HCT116 (cell line): ENCODE data around the gene BRD2. TPM values are rescaled to one million over a fixed set of nuclear protein-coding genes. Genes with fewer than 3 reads are reported as not detected.

ENCODE experiments used
- ATAC-seq: fragments of 200-7000 bp; cut with Tn5 transposase; 2 replicates; pipeline ENCODE4 v1.9.1; 2020; ENCODE audit warnings: mild to moderate bottlenecking, moderate library complexity
- Bru-seq: library from RNA; stranded (reverse); fragments of 400-500 nt; gene quantifications from one replicate; lab custom pipeline; 2021; lab: Mats Ljungman, UMichigan
- BruChase-seq, 2 experiments: library from RNA; stranded (reverse); fragments of 400-500 nt; gene quantifications; one replicate each; lab custom pipeline; 2021; lab: Mats Ljungman, UMichigan
- BruUV-seq: library from RNA; stranded (reverse); fragments of 400-500 nt; replicated peaks from 2 replicates; lab custom pipeline; 2021; lab: Mats Ljungman, UMichigan
- CTCF ChIA-PET: fragments of 300-600 bp; sonication (Branson Sonifier 250); formaldehyde crosslinking; loops from one replicate; lab custom pipeline; 2021; ENCODE audit warnings: antibody characterized with exemption; lab: Charles Lee
- POLR2A ChIA-PET: fragments of 300-600, 350-600 bp; sonication (Branson Sonifier 250); formaldehyde crosslinking; loops from one replicate; lab custom pipeline; 2021; ENCODE audit warnings: antibody characterized with exemption; lab: Charles Lee
- RAD21 ChIA-PET, 2 experiments: fragments of 300-600 bp; sonication (Branson Sonifier 250); formaldehyde crosslinking; loops; one replicate each; lab custom pipeline; 2023; ENCODE audit warnings: low total read pairs in 2 of 2; ENCODE audit not compliant: uncharacterized antibody in 2 of 2, unreplicated experiment in 2 of 2, low non-redundant PET in 1 of 2; lab: Charles Lee
- DNase-seq: peaks from one replicate; pipeline ENCODE4 v3.0.0-alpha.2; 2010; ENCODE audit warnings: low read depth, low spot score
- H2AFZ ChIP-seq: fragments of 200-600 bp; shearing (Covaris generic), sonication (generic); 2 replicates; pipeline ENCODE4 v1.6.1; 2017; ENCODE audit warnings: low read depth, mixed run types, mixed read lengths, antibody characterized with exemption, low read length; ENCODE audit not compliant: poor library complexity, severe bottlenecking
- H3K27ac ChIP-seq: 2 replicates; pipeline ENCODE4 v1.5.1; 2012; ENCODE audit warnings: low read depth, low read length
- H3K27me3 ChIP-seq: fragments of 200-600 bp; sonication (generic); 2 replicates; pipeline ENCODE4 v1.6.1; 2016; ENCODE audit warnings: mixed run types, low read length, mixed read lengths; ENCODE audit not compliant: insufficient read depth
- H3K36me3 ChIP-seq, 2 experiments: fragments of 200-500 bp in 1 of 2; fragments of 200-600 bp in 1 of 2; sonication (Bioruptor generic) in 1 of 2; sonication (generic) in 1 of 2; 2 replicates each; pipeline versions ENCODE4 v1.5.1 to v1.6.1; 2014 to 2016; ENCODE audit warnings: low read length in 2 of 2, inconsistent platforms in 1 of 2, mixed read lengths in 1 of 2, mixed run types in 1 of 2; ENCODE audit not compliant: insufficient read depth in 2 of 2, control insufficient read depth in 1 of 2
- H3K4me1 ChIP-seq, 2 experiments: fragments of 200-600 bp in 1 of 2; sonication (generic) in 1 of 2; 2 replicates each; pipeline versions ENCODE4 v1.5.1 to v1.6.1; 2012 to 2017; ENCODE audit warnings: low read length in 2 of 2, inconsistent platforms in 1 of 2, mild to moderate bottlenecking in 1 of 2, mixed read lengths in 1 of 2, mixed run types in 1 of 2, moderate library complexity in 1 of 2; ENCODE audit not compliant: insufficient read depth in 2 of 2, control insufficient read depth in 1 of 2
- H3K4me2 ChIP-seq: fragments of 200-600 bp; sonication (generic); 2 replicates; pipeline ENCODE4 v1.6.1; 2017; ENCODE audit warnings: mixed run types, low read length, mixed read lengths
- H3K4me3 ChIP-seq, 2 experiments: fragments of 200-600 bp in 1 of 2; sonication (generic) in 1 of 2; replicated peaks in 1 of 2; 2 replicates each; pipeline ENCODE4 v1.5.1; 2011 to 2016; ENCODE audit warnings: low read length in 2 of 2, control low read depth in 1 of 2, low read depth in 1 of 2, mild to moderate bottlenecking in 1 of 2, mixed read lengths in 1 of 2, mixed run types in 1 of 2
- H3K79me2 ChIP-seq: fragments of 200-600 bp; sonication (generic); 2 replicates; pipeline ENCODE4 v1.6.1; 2017; ENCODE audit warnings: mild to moderate bottlenecking, mixed run types, low read length, moderate library complexity, mixed read lengths; ENCODE audit not compliant: insufficient read depth
- H3K9ac ChIP-seq: fragments of 200-600 bp; sonication (generic); 2 replicates; pipeline ENCODE4 v1.6.1; 2016; ENCODE audit warnings: low read length, mixed read lengths
- H3K9me2 ChIP-seq: fragments of 200-600 bp; sonication (generic), shearing (Covaris generic); 2 replicates; pipeline ENCODE4 v1.6.1; 2017; ENCODE audit warnings: mixed run types, mild to moderate bottlenecking, moderate library complexity; ENCODE audit not compliant: insufficient read depth
- H3K9me3 ChIP-seq, 2 experiments: fragments of 200-500 bp in 1 of 2; fragments of 200-600 bp in 1 of 2; sonication (Bioruptor generic) in 1 of 2; sonication (generic) in 1 of 2; 2 replicates each; pipeline ENCODE4 v1.6.1; 2014 to 2017; ENCODE audit warnings: low read length in 2 of 2, mixed read lengths in 2 of 2, inconsistent platforms in 1 of 2, low read depth in 1 of 2, mild to moderate bottlenecking in 1 of 2, mixed run types in 1 of 2, moderate library complexity in 1 of 2; ENCODE audit not compliant: control insufficient read depth in 1 of 2, insufficient read depth in 1 of 2
- H4K20me1 ChIP-seq: fragments of 200-600 bp; sonication (generic), shearing (Covaris generic); 2 replicates; pipeline ENCODE4 v1.6.1; 2017; ENCODE audit warnings: mixed run types, mild to moderate bottlenecking, moderate library complexity; ENCODE audit not compliant: insufficient read depth
- MAX ChIP-seq: IDR thresholded peaks from 2 replicates; pipeline ENCODE4 v1.6.1; 2012
- POLR2A ChIP-seq: IDR thresholded peaks from 2 replicates; pipeline ENCODE4 v1.7.0; 2011; ENCODE audit warnings: borderline replicate concordance; ENCODE audit not compliant: insufficient read depth, insufficient read length; ENCODE audit errors: extremely low read depth
- POLR2AphosphoS5 ChIP-seq: IDR thresholded peaks from 2 replicates; pipeline ENCODE4 v1.6.1; 2011; ENCODE audit warnings: mild to moderate bottlenecking, low read depth, low read length, moderate library complexity
- RAD21 ChIP-seq: IDR thresholded peaks from 2 replicates; pipeline ENCODE4 v1.6.1; 2012; ENCODE audit warnings: low read depth, mild to moderate bottlenecking
- YY1 ChIP-seq: IDR thresholded peaks from 2 replicates; pipeline ENCODE4 v1.6.1; 2011; ENCODE audit warnings: low read length, low read depth, moderate library complexity, mild to moderate bottlenecking; ENCODE audit not compliant: insufficient replicate concordance; ENCODE audit errors: extremely low read depth
- ZFX ChIP-seq: fragments of 450-650 bp; IDR thresholded peaks from 2 replicates; pipeline ENCODE4 v1.6.1; 2017
- intact Hi-C: fragments of 100-400 bp; cut with micrococcal nuclease; formaldehyde crosslinking; loops from 2 replicates; pipeline ENCODE4 v1.10.0; 2022
- long read RNA-seq: library from polyadenylated mRNA; unstranded; transcript quantifications from one replicate; pipeline ENCODE4 v2.0.0, GENCODE V29; 2021; ENCODE audit not compliant: unreplicated experiment
- polyA plus RNA-seq: library from polyadenylated mRNA; unstranded; fragments of >200 nt; gene quantifications from 2 replicates; pipeline ENCODE4 v1.2.1, GENCODE V29; 2012; ENCODE audit warnings: missing spikeins
- total RNA-seq: library from RNA; stranded (reverse); gene quantifications from one replicate; pipeline ENCODE4 v1.2.1, GENCODE V29; 2021; ENCODE audit not compliant: unreplicated experiment

BRD2 gene
- 260 TPM for total RNA-seq
- polyA plus RNA-seq, result 175 and 194 TPM in 2 replicates
- percentile 99 among the genes with signal in this experiment for Bru-seq, nascent RNA
- percentile 99 among the genes with signal in this experiment for BruChase-seq, experiment 1, labeled RNA remaining after a 6-hour chase
- BruChase-seq, experiment 2, labeled RNA remaining after a 2-hour chase, result percentile 100 among the genes with signal in this experiment
- long read RNA-seq, transcript BRD2-209 (2 exons, 1,628 nt), result minor isoform, 8 of 171 reads
- long read RNA-seq, transcript BRD2-211 (3 exons, 759 nt), result minor isoform, 10 of 171 reads
- long read RNA-seq, transcript BRD2-219 (9 exons, 2,338 nt), result major isoform, 100 of 171 reads
- long read RNA-seq, partial matches to known transcripts, result 38 of 171 reads
- long read RNA-seq, other reads (novel, unspliced or antisense), result 15 of 171 reads

- H3K79me2 ChIP-seq, result peaks cover 64% of the 10 kb centered on the region
Measured at GRCh38 chr6:32968093-32968866, at the start of gene BRD2. Gene BRD2, plus strand, starts transcription at chr6:32968594. Its CDS starts 4,305 bp downstream, at chr6:32972899.

More at GRCh38 chr6:32968093-32968866, at the start of gene BRD2:
- ATAC-seq, result peak; percentile 45
- peak; percentile 93 for DNase-seq
- Histone ChIP-seq H2AFZ (no peak within 1 kb of the TSS), H3K4me3 (peak within 1 kb of the TSS; percentile 82 to 92), H3K4me2 (peak within 1 kb of the TSS; percentile 84), H3K9me3 (no peaks in the 10 kb centered on the region), H3K9me2 (no peaks in the 10 kb centered on the region), H4K20me1 (peaks cover 8% of the 10 kb centered on the region; the same call in 1 of the 2 replicates), H3K4me1 (peaks cover 10 to 46% of the 10 kb centered on the region in 2 experiments), H3K36me3 (peaks cover 1 to 10% of the 10 kb centered on the region in 2 experiments; a peak in 3 of 4 replicates), H3K27me3 (no peaks in the 10 kb centered on the region), H3K9ac (peak within 1 kb of the TSS; percentile 92), H3K27ac (peak within 1 kb of the TSS; percentile 97)
- intact Hi-C loops, result loop anchor here (5.0 kb wide), 1 partner anchor 81 kb away; no protein-coding TSS in a partner anchor
- RAD21 ChIA-PET, result interaction anchor here (0.6 to 1.6 kb wide), 3 partner anchors 16 to 776 kb away, joined by 3 to 8 read pairs (median 4); no protein-coding TSS in a partner anchor
- TF ChIP-seq POLR2AphosphoS5 (peak; percentile 57), RAD21 (no peak), ZFX (peak; percentile 88), MAX (no peak), YY1 (peak; percentile 88), POLR2A (peak; percentile 63)
- POLR2A ChIA-PET, result interaction anchor here (0.6 to 8.1 kb wide), 6 partner anchors 12 to 1741 kb away, joined by 3 to 227 read pairs (median 28); partner anchors contain the start of genes HLA-DMA and HLA-DMB
- BruUV-seq, result TSS peak; percentile 51
- CTCF ChIA-PET, result interaction anchor here (1.3 to 7.8 kb wide), 5 partner anchors 11 to 100 kb away, joined by 3 to 73 read pairs (median 5); partner anchors contain the start of gene HLA-DMA
